Measurements from ENCODE around the gene GCN1.

DNA sequence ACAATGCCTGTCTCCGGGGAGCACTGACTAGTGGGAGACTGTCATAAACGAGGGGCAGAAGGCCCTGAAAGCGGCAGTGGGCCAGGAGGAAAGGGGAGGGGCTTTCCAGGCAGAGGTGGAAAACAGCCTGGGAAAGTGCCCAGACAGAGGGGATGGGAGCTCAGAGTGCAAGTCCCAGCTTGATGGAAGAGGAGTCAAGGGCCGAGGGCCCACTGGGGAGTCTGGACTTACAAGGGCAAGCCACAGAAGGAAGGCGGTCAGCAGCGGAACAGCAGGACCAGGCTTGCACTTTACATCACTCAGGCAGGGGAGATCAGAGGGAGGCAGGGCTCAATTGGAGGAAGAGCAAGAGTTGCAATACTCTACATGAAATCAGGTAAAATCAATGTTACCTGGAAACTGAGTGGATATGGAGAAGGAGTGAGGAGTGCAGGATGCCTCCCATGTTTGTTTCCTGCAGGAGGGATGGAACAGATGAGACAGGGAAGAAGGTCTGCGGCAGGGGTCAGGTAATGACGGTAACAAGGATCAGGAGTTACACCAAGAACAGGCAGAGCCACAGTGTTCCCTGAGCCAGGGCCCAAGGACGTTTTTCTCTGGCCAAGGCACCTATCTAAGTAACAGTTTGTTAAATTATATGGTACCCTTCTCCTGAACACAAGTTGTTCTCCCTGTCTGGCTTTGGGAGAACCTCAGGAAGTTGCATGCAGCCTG is 47.2 kb upstream of the GCN1 start:
- TF ChIP-seq, protein P1, sequence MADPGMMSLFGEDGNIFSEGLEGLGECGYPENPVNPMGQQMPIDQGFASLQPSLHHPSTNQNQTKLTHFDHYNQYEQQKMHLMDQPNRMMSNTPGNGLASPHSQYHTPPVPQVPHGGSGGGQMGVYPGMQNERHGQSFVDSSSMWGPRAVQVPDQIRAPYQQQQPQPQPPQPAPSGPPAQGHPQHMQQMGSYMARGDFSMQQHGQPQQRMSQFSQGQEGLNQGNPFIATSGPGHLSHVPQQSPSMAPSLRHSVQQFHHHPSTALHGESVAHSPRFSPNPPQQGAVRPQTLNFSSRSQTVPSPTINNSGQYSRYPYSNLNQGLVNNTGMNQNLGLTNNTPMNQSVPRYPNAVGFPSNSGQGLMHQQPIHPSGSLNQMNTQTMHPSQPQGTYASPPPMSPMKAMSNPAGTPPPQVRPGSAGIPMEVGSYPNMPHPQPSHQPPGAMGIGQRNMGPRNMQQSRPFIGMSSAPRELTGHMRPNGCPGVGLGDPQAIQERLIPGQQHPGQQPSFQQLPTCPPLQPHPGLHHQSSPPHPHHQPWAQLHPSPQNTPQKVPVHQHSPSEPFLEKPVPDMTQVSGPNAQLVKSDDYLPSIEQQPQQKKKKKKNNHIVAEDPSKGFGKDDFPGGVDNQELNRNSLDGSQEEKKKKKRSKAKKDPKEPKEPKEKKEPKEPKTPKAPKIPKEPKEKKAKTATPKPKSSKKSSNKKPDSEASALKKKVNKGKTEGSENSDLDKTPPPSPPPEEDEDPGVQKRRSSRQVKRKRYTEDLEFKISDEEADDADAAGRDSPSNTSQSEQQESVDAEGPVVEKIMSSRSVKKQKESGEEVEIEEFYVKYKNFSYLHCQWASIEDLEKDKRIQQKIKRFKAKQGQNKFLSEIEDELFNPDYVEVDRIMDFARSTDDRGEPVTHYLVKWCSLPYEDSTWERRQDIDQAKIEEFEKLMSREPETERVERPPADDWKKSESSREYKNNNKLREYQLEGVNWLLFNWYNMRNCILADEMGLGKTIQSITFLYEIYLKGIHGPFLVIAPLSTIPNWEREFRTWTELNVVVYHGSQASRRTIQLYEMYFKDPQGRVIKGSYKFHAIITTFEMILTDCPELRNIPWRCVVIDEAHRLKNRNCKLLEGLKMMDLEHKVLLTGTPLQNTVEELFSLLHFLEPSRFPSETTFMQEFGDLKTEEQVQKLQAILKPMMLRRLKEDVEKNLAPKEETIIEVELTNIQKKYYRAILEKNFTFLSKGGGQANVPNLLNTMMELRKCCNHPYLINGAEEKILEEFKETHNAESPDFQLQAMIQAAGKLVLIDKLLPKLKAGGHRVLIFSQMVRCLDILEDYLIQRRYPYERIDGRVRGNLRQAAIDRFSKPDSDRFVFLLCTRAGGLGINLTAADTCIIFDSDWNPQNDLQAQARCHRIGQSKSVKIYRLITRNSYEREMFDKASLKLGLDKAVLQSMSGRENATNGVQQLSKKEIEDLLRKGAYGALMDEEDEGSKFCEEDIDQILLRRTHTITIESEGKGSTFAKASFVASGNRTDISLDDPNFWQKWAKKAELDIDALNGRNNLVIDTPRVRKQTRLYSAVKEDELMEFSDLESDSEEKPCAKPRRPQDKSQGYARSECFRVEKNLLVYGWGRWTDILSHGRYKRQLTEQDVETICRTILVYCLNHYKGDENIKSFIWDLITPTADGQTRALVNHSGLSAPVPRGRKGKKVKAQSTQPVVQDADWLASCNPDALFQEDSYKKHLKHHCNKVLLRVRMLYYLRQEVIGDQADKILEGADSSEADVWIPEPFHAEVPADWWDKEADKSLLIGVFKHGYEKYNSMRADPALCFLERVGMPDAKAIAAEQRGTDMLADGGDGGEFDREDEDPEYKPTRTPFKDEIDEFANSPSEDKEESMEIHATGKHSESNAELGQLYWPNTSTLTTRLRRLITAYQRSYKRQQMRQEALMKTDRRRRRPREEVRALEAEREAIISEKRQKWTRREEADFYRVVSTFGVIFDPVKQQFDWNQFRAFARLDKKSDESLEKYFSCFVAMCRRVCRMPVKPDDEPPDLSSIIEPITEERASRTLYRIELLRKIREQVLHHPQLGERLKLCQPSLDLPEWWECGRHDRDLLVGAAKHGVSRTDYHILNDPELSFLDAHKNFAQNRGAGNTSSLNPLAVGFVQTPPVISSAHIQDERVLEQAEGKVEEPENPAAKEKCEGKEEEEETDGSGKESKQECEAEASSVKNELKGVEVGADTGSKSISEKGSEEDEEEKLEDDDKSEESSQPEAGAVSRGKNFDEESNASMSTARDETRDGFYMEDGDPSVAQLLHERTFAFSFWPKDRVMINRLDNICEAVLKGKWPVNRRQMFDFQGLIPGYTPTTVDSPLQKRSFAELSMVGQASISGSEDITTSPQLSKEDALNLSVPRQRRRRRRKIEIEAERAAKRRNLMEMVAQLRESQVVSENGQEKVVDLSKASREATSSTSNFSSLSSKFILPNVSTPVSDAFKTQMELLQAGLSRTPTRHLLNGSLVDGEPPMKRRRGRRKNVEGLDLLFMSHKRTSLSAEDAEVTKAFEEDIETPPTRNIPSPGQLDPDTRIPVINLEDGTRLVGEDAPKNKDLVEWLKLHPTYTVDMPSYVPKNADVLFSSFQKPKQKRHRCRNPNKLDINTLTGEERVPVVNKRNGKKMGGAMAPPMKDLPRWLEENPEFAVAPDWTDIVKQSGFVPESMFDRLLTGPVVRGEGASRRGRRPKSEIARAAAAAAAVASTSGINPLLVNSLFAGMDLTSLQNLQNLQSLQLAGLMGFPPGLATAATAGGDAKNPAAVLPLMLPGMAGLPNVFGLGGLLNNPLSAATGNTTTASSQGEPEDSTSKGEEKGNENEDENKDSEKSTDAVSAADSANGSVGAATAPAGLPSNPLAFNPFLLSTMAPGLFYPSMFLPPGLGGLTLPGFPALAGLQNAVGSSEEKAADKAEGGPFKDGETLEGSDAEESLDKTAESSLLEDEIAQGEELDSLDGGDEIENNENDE (IDR thresholded peaks at IDR 0.05; ENCODE audit: insufficient replicate concordance, low read length): no peak
- TF ChIP-seq TBP (IDR thresholded peaks at IDR 0.05; ENCODE audit: low read depth, low read length) (no peak), EP300 (IDR thresholded peaks at IDR 0.05; ENCODE audit: borderline replicate concordance in 1 of 2, low read depth in 2 of 2, low read length in 2 of 2) (no peak), RAD21 (IDR thresholded peaks at IDR 0.05 in 1 of 2, conservative IDR thresholded peaks at IDR 0.05 in 1 of 2; ENCODE audit: low read depth in 2 of 2, low read length in 2 of 2) (no peak), BACH1 (IDR thresholded peaks at IDR 0.05; ENCODE audit: low read length) (no peak), CHD1 (IDR thresholded peaks at IDR 0.05; ENCODE audit: low read depth, low read length) (no peak), POLR2AphosphoS5 (IDR thresholded peaks at IDR 0.05; ENCODE audit: low read depth, low read length) (no peak)
- TF ChIP-seq, protein P2, sequence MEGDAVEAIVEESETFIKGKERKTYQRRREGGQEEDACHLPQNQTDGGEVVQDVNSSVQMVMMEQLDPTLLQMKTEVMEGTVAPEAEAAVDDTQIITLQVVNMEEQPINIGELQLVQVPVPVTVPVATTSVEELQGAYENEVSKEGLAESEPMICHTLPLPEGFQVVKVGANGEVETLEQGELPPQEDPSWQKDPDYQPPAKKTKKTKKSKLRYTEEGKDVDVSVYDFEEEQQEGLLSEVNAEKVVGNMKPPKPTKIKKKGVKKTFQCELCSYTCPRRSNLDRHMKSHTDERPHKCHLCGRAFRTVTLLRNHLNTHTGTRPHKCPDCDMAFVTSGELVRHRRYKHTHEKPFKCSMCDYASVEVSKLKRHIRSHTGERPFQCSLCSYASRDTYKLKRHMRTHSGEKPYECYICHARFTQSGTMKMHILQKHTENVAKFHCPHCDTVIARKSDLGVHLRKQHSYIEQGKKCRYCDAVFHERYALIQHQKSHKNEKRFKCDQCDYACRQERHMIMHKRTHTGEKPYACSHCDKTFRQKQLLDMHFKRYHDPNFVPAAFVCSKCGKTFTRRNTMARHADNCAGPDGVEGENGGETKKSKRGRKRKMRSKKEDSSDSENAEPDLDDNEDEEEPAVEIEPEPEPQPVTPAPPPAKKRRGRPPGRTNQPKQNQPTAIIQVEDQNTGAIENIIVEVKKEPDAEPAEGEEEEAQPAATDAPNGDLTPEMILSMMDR (IDR thresholded peaks at IDR 0.05; ENCODE audit: control extremely low read depth in 1 of 3, insufficient read depth in 1 of 3, low read depth in 1 of 3, low read length in 3 of 3): no peak
- TF ChIP-seq, protein P3, sequence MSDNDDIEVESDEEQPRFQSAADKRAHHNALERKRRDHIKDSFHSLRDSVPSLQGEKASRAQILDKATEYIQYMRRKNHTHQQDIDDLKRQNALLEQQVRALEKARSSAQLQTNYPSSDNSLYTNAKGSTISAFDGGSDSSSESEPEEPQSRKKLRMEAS (IDR thresholded peaks at IDR 0.05): no peak

Measured in H1 (cell line).